Spleen (tissue), 11 donors: ENCODE data around the gene CCDC154. TPM values are rescaled to one million over a fixed set of nuclear protein-coding genes. Genes with fewer than 3 reads are reported as not detected.

Source experiments
- DNase-seq: peaks from one replicate; pipeline ENCODE4 v3.0.0-alpha.2; 2020
- H3K27ac ChIP-seq, 8 donors: fragments of 200-600 bp; sonication (generic) in 7 of 8; 1 replicate in 4 of 8; 2 replicates in 4 of 8; pipeline versions ENCODE4 v1.5.0 to v1.8.0; 2016 to 2021; ENCODE audit warnings: inconsistent platforms in 4 of 8, mild to moderate bottlenecking in 4 of 8, moderate library complexity in 1 of 8
- H3K27me3 ChIP-seq, 7 donors: fragments of 200-600 bp; sonication (generic) in 6 of 7; replicated peaks in 1 of 7; 1 replicate in 4 of 7; 2 replicates in 3 of 7; pipeline versions ENCODE4 v1.5.0 to v1.8.0; 2016 to 2021; ENCODE audit warnings: inconsistent platforms in 3 of 7, mild to moderate bottlenecking in 1 of 7
- H3K36me3 ChIP-seq, 6 donors: fragments of 200-600 bp; sonication (generic) in 5 of 6; 1 replicate in 4 of 6; 2 replicates in 2 of 6; pipeline versions ENCODE4 v1.5.0 to v1.8.0; 2016 to 2021; ENCODE audit warnings: inconsistent platforms in 2 of 6
- H3K4me1 ChIP-seq, 6 donors: fragments of 200-600 bp; sonication (generic) in 5 of 6; 1 replicate in 3 of 6; 2 replicates in 3 of 6; pipeline versions ENCODE4 v1.5.0 to v1.8.0; 2016 to 2021; ENCODE audit warnings: inconsistent platforms in 3 of 6
- H3K4me3 ChIP-seq, 8 donors: fragments of 200-600 bp; sonication (generic) in 7 of 8; 1 replicate in 4 of 8; 2 replicates in 4 of 8; pipeline versions ENCODE4 v1.5.0 to v1.8.0; 2016 to 2021; ENCODE audit warnings: inconsistent platforms in 4 of 8, mild to moderate bottlenecking in 4 of 8, moderate library complexity in 2 of 8
- H3K9me3 ChIP-seq, 8 donors: fragments of 200-600 bp; sonication (generic) in 7 of 8; 1 replicate in 4 of 8; 2 replicates in 4 of 8; pipeline versions ENCODE4 v1.5.0 to v1.8.0; 2016 to 2021; ENCODE audit warnings: inconsistent platforms in 4 of 8
- CTCF ChIP-seq, 11 experiments: fragments of 200-600 bp in 7 of 11; fragments of 450-650 bp in 4 of 11; sonication (generic) in 4 of 11; IDR thresholded peaks in 8 of 11; conservative IDR thresholded peaks in 3 of 11; 1 replicate in 7 of 11; 2 replicates in 4 of 11; pipeline versions ENCODE4 v1.4.0 to v1.8.0; 2016 to 2021; ENCODE audit warnings: antibody characterized with exemption in 11 of 11, inconsistent platforms in 4 of 11, mild to moderate bottlenecking in 1 of 11
- POLR2A ChIP-seq, 3 donors: fragments of 450-650 bp; IDR thresholded peaks; one replicate each; pipeline ENCODE4 v1.5.1; 2017; ENCODE audit warnings: antibody characterized with exemption in 3 of 3, mild to moderate bottlenecking in 1 of 3
- POLR2AphosphoS5 ChIP-seq, 3 donors: sonication (generic); formaldehyde crosslinking; IDR thresholded peaks; one replicate each; pipeline ENCODE4 v1.5.1; 2017; ENCODE audit warnings: antibody characterized with exemption in 3 of 3
- WGBS, 5 donors: extraction: QIAGEN DNeasy Blood & Tissue Kit in 3 of 5; methylation state at CpG; one replicate each; pipeline versions ENCODE4 v1.1.5 to v1.1.7; 2013 to 2018; 5-methylcytosine and 5-hydroxymethylcytosine counted together
- intact Hi-C: fragments of 100-400 bp; cut with DNase I; formaldehyde crosslinking; loops from one replicate; pipeline ENCODE4 v1.15.0; 2023; ENCODE audit warnings: low total_unique reads
- polyA plus RNA-seq, 3 donors: library from polyadenylated mRNA; stranded (reverse); fragments of 200-250 nt; gene quantifications; one replicate each; pipeline ENCODE4 v1.2.1, GENCODE V29; 2013
- total RNA-seq, 7 donors: library from RNA; depleted of rRNA in 3 of 7; stranded (reverse); fragments of >200 nt in 3 of 7; fragmentation: NEBNext Ultra II Directional in 4 of 7; extraction: Animal tissue kit (Norgen Biotek cat#: 25700) in 4 of 7; gene quantifications; one replicate each; pipeline versions ENCODE4 v1.1.0 to v1.2.1, GENCODE V29; 2016 to 2021
- donor health status: healthy with polysubstance abuse.
- donor health status: DM: no; HTN: no; CAD: no; lungs with moderate emphysema.
- donor health status: DM: no; HTN: no; CAD: no.
- donor health status: Bipolar disorder and iron deficiency.
- donor health status: healthy.
- donor health status: DM: no; HTN: no; CAD: no.
- donor health status: DM: yes; HTN: yes; CAD: no.

Gene CCDC154
- total and polyA plus RNA-seq, 10 donors = 1.6 to 18.2 (median 5.5) TPM

GRCh38 chr16:1459967-1460366 lies 15.6 kb upstream of the CCDC154 start:
- Histone ChIP-seq H3K27me3 (no peaks in the 10 kb centered on the region), H3K27ac (peak overlapping the region in 1 of 8 donors; percentile 28), H3K36me3 (peaks cover 0 to 94% (median 59%) of the 10 kb centered on the region in 6 donors), H3K4me1 (peaks cover 0 to 23% (median 12%) of the 10 kb centered on the region in 6 donors), H3K4me3 (no peak overlapping the region), H3K9me3 (no peaks in the 10 kb centered on the region)
- WGBS, 5 donors = 79 to 91% (median 86%) methylated on average over 10 of the region's 10 CpGs
- intact Hi-C loops = no loop called here
- no peak for DNase-seq
- TF ChIP-seq POLR2AphosphoS5 (IDR thresholded peaks at IDR 0.05) (no peak), CTCF (IDR thresholded peaks at IDR 0.05 in 8 of 11, conservative IDR thresholded peaks at IDR 0.05 in 3 of 11) (no peak), POLR2A (IDR thresholded peaks at IDR 0.05) (no peak)

- Histone ChIP-seq H3K36me3 (peaks cover 0 to 94% (median 62%) of the 10 kb centered on the region in 6 donors), H3K27me3 (no peaks in the 10 kb centered on the region), H3K27ac (peak overlapping the region in 6 of 8 donors; percentile 22 to 69 (median 58)), H3K4me1 (peaks cover 0 to 23% (median 12%) of the 10 kb centered on the region in 6 donors), H3K4me3 (peak overlapping the region in 1 of 8 donors; percentile 13), H3K9me3 (no peaks in the 10 kb centered on the region)
- peak; percentile 93 for DNase-seq
- WGBS, 5 donors = 32 to 57% (median 45%) methylated on average over 8 to 14 of the region's 14 CpGs
- TF ChIP-seq POLR2A (IDR thresholded peaks at IDR 0.05) (no peak), POLR2AphosphoS5 (IDR thresholded peaks at IDR 0.05) (peak; percentile 46 to 77 (median 70))
- intact Hi-C loops = no loop called here
Observed at GRCh38 chr16:1458977-1459341, 14.6 kb upstream of the CCDC154 start.

GRCh38 chr16:1458336-1458976 lies 14.1 kb upstream of the CCDC154 start:
- WGBS, 5 donors = 79 to 87% (median 83%) methylated on average over 23 to 26 of the region's 26 CpGs
- no peaks in the 10 kb centered on the region for H3K9me3 ChIP-seq
- no peaks in the 10 kb centered on the region for H3K27me3 ChIP-seq
- H3K27ac ChIP-seq = peak overlapping the region in 6 of 8 donors; percentile 22 to 69 (median 58)
- DNase-seq = no peak
- peak overlapping the region in 1 of 8 donors; percentile 13 for H3K4me3 ChIP-seq
- intact Hi-C loops = no loop called here
- peaks cover 0 to 23% (median 12%) of the 10 kb centered on the region in 6 donors for H3K4me1 ChIP-seq
- peaks cover 0 to 94% (median 65%) of the 10 kb centered on the region in 6 donors for H3K36me3 ChIP-seq
- TF ChIP-seq CTCF (IDR thresholded peaks at IDR 0.05 in 8 of 11, conservative IDR thresholded peaks at IDR 0.05 in 3 of 11) = no peak
- TF ChIP-seq POLR2A (IDR thresholded peaks at IDR 0.05) = no peak

GRCh38 chr16:1457489-1458245 lies 13.3 kb upstream of the CCDC154 start:
- WGBS, 5 donors = 72 to 82% (median 80%) methylated on average over 31 to 42 of the region's 42 CpGs
- peak overlapping the region in 3 of 8 donors; percentile 62 to 69 (median 62) for H3K27ac ChIP-seq
- H3K9me3 ChIP-seq = no peaks in the 10 kb centered on the region
- peaks cover 0 to 23% (median 12%) of the 10 kb centered on the region in 6 donors for H3K4me1 ChIP-seq
- intact Hi-C loops = no loop called here
- H3K36me3 ChIP-seq = peaks cover 0 to 94% (median 71%) of the 10 kb centered on the region in 6 donors
- no peak for DNase-seq
- no peak for TF ChIP-seq POLR2A (IDR thresholded peaks at IDR 0.05)
- peak in 2 of 3 donors; percentile 15 to 28 for TF ChIP-seq POLR2AphosphoS5 (IDR thresholded peaks at IDR 0.05)
- H3K4me3 ChIP-seq = no peak overlapping the region
- H3K27me3 ChIP-seq = no peaks in the 10 kb centered on the region

- no peak overlapping the region for H3K27ac ChIP-seq
- no peaks in the 10 kb centered on the region for H3K27me3 ChIP-seq
- no peaks in the 10 kb centered on the region for H3K9me3 ChIP-seq
- peaks cover 0 to 95% (median 79%) of the 10 kb centered on the region in 6 donors for H3K36me3 ChIP-seq
- WGBS, 5 donors = 86 to 94% (median 87%) methylated on average over 8 to 16 of the region's 16 CpGs
- intact Hi-C loops = no loop called here
- DNase-seq = no peak
- no peak for TF ChIP-seq POLR2A (IDR thresholded peaks at IDR 0.05)
- TF ChIP-seq CTCF (IDR thresholded peaks at IDR 0.05 in 8 of 11, conservative IDR thresholded peaks at IDR 0.05 in 3 of 11) = no peak
- TF ChIP-seq POLR2AphosphoS5 (IDR thresholded peaks at IDR 0.05) = no peak
- peaks cover 0 to 23% (median 12%) of the 10 kb centered on the region in 6 donors for H3K4me1 ChIP-seq
- H3K4me3 ChIP-seq = no peak overlapping the region
Observed at GRCh38 chr16:1456951-1457350, 12.6 kb upstream of the CCDC154 start.
